GM19463 (cell line): ENCODE data around the gene UIMC1.

Experiments used
- ATAC-seq: cut with Tn5 transposase; IDR thresholded peaks from one replicate; pipeline ENCODE4 v1.9.1; 2021; ENCODE audit warnings: mild to moderate bottlenecking, moderate library complexity; ENCODE audit not compliant: unreplicated experiment

Gene UIMC1

GRCh38 chr5:176887252-176887849 lies 119.2 kb downstream of the UIMC1 start:
- no peak for ATAC-seq

GRCh38 chr5:176886336-176887251 lies 120.0 kb downstream of the UIMC1 start:
- ATAC-seq = no peak

- ATAC-seq = no peak
Measured at GRCh38 chr5:176884571-176884890, 122.0 kb downstream of the UIMC1 start.

DNA sequence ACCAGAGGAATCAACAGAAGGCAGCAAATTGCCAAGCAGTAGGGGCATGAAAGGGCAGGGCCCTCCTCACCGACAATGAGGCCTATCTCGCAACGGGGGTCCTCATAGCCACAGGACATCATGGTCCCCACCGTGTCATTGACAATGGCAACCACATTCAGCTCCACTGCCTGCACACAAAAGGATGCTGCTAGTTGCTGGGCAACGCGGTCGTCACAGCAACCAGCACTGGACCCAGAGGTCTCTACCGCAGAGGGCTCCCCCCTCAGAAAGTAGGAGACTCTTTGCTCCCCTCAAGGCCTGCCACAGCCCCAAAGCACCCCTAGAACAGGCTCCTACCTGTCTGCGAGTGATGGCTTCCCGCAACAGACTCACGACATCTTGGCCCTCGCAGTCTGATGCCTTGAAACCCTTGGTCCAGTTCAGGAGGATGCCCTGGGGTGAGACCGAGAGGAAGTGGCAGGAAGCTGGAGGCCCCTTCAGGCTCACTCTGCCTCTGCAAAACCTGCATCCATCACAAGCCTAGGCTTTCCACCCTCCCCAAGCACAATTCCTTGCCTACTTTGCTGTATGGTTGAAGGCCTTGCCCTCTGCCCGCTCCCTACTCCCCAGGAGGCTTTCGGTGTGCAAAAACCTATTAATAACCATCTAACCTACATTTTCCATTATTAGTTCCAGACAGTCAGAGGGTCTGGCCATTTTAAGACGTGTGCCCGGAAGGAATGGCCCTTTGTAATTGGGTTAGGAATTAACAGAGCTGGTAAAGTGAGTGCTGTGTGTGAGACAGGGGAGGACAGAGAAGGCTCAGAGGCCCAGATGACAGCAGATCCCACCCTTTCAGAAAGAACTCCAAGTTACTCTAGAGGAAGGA lies 122.6 kb downstream of the UIMC1 start:
- no peak for ATAC-seq

DNA sequence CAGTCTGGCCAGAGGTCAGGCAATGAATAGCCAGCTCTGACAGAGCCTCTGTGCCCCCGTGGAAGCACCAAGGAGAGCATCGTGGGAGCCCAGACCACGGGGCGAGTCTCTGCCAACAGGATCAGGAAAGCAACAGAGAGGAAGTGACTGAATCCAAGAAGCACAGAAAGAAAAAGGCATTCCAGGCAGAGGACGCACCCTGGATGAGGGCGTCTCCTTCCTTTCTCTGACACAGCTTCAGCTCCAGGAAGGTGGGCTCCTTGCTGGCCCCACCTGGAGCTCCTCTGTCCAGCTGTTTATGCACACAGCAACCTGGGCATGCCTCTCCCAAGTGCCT lies 124.0 kb downstream of the UIMC1 start:
- ATAC-seq = no peak

GRCh38 chr5:176881816-176882566 lies 124.6 kb downstream of the UIMC1 start:
- ATAC-seq = no peak

GRCh38 chr5:176881021-176881749 lies 125.4 kb downstream of the UIMC1 start:
- no peak for ATAC-seq

- no peak for ATAC-seq
Measured at GRCh38 chr5:176880366-176881020, 126.1 kb downstream of the UIMC1 start.

- no peak for ATAC-seq
Measured at GRCh38 chr5:176879663-176880361, 126.8 kb downstream of the UIMC1 start.

DNA sequence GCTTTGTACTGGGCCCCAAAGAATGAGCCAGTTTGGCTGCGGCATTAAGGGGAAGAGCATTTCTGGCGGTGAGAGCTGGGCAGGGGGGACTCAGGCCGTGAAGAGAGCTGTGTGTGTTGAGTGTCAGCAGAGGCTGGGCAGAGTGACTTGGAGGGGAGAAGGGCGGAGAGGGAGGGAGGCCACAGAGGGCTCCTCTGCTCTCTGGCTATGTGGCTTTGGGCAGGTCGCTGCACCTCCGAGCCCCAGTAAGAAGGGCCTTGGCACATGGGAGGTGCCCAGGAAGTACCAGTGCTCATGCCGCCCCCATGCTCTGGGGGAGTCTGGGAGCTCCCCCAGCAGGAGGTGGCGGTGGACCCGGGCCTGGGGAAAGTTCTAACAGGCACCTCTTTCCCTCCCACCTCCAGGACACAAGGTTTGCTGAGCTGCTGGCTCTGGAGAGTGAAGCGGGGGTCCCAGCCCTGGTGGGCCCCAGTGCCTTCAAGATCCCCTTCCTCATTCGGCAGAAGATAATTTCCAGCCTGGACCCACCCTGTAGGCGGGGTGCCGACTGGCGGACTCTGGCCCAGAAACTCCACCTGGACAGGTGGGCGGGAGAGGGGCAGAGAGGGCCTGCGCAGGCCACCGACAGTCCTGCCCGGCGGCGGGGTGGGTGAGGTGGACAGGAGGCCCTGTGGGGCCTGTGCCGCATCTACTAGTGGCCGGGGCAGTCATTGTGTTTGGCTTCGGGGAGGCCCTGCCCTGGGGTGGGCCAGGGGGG lies 127.5 kb downstream of the UIMC1 start:
- ATAC-seq = no peak

GRCh38 chr5:176878463-176878862 lies 128.1 kb downstream of the UIMC1 start:
- ATAC-seq = no peak

- no peak for ATAC-seq
Measured at GRCh38 chr5:176877793-176878331, 128.7 kb downstream of the UIMC1 start.

DNA sequence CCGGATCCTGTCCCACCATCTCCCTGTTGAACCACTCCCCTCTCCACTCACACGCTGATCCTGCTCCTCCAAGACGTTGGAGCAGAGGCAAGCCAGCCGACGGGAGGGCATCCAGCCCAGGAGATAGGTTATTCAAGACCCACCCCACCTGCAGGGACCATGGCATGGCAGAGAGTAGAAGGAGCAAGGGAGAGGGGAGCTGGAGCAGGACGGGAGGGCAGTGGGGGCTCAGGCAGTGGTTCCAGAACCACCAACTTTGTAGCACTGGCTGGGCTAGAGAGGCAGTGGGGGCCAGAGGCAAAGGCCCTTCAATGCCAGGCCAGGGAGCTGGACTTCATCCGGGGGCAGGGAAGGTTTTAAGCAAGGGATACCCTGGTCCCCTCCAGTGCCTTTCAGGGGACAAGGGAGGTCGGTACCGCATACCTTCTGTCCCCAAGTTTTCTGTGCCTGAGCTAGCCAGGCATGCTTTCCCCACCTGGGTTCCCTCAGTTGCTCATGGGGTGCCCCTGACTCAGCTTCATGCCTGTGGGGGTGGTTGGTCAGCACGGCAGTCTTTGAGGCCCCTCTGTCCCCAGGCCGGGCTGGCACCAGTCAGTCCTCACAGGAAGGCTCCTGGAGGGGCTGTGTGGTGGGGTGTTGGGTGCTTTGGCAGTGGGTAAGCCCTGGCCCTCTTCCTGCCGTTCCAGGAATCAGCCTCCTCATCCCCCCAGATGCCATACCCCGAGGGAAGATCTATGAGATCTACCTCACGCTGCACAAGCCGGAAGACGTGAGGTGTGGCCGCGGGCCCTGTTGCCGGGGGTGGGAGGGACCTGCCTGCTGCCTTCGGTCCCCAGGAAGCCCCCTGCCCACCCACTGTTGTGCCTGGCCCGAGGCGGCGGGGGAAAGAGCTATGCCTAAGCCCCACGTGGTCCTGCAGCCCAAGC lies 129.8 kb downstream of the UIMC1 start:
- no peak for ATAC-seq

GRCh38 chr5:176875783-176876505 lies 130.6 kb downstream of the UIMC1 start:
- no peak for ATAC-seq

DNA sequence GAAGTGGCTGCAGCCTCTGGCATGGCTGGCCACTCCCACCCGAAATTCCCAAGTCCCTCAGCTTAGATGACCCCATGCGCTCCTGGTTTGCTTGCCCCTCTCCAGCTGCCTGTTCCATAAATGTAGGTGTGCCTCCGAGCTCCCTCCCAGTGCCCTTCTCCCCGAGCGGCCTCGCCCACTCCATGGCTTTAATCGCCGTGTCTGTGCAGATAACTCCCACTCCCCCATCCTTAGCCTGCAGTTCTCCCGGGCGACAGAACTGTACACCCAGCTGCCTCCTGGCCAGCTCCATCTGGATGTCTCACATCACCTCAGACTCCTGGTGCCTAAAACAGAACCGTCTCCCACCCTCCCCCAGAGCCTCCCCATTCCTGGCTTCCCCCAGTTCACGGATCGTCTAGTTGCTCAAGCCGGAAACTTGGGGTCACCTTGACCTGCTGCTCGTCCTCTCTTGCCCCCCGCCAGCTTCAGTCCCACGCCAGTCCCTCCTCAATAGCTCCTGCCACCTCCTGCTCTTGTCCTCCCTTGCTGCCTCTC lies 131.5 kb downstream of the UIMC1 start:
- ATAC-seq = no peak

GRCh38 chr5:176874198-176874780 lies 132.3 kb downstream of the UIMC1 start:
- ATAC-seq = no peak
